ENCODE results near the gene KCNIP1.

The KCNIP1 gene

DNA sequence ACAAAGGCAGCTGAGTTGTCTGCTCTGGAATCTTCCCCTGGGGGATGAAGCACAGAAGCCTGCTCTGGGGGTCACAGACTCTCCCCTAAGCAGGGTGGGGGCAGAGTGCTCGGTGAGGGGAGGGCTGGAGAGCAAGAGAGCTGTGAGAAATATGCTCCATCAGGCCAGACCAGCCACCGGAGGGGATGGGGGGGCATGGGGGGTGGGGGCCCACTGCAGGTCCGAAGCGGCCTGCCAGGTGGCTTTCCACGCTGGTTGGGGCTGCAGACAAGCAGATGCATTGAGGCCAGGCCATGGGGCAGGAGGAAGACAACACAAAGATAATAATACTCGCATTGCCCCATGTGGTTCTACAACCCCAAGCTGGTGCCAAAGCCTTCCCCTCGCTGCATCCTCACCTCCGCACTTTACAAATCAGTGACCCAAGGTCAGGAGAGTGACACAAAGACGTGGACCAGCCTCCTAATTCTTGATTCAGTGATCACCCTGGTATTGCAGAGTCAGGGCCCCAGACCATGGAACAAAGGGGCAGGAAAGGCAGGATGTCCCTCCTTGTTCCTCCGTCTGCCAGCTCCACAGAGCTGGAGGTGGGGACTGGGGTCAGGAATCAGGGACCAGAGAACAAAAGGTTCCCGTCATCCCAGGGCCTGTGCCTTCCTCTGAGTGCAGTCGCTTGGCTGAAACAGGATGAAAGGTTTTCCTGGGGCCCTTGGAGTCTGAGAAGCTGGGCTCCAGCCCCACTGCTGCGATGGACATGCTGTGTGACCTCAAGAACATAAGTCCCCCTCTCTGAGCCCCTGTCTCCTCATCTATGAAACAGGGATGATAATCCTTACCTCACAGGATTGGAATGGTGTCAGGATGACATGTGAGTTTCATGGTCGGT, 242.5 kb downstream of the KCNIP1 start:
- no peaks in the 10 kb centered on the region for H3K9me3 Mint-ChIP-seq
- TF ChIP-seq, protein P1, sequence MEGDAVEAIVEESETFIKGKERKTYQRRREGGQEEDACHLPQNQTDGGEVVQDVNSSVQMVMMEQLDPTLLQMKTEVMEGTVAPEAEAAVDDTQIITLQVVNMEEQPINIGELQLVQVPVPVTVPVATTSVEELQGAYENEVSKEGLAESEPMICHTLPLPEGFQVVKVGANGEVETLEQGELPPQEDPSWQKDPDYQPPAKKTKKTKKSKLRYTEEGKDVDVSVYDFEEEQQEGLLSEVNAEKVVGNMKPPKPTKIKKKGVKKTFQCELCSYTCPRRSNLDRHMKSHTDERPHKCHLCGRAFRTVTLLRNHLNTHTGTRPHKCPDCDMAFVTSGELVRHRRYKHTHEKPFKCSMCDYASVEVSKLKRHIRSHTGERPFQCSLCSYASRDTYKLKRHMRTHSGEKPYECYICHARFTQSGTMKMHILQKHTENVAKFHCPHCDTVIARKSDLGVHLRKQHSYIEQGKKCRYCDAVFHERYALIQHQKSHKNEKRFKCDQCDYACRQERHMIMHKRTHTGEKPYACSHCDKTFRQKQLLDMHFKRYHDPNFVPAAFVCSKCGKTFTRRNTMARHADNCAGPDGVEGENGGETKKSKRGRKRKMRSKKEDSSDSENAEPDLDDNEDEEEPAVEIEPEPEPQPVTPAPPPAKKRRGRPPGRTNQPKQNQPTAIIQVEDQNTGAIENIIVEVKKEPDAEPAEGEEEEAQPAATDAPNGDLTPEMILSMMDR (IDR thresholded peaks at IDR 0.05; ENCODE audit: unreplicated experiment in 3 of 3): no peak
- H3K4me1 Mint-ChIP-seq: peaks cover 11% of the 10 kb centered on the region
- H3K27ac Mint-ChIP-seq: peak overlapping the region; percentile 52 to 90 (median 66)
- H3K36me3 Mint-ChIP-seq (ENCODE audit: low read depth): no peaks in the 10 kb centered on the region
- H3K4me3 Mint-ChIP-seq: no peak overlapping the region
- peaks cover 57% of the 10 kb centered on the region for H3K27me3 Mint-ChIP-seq (ENCODE audit: low read depth)

DNA sequence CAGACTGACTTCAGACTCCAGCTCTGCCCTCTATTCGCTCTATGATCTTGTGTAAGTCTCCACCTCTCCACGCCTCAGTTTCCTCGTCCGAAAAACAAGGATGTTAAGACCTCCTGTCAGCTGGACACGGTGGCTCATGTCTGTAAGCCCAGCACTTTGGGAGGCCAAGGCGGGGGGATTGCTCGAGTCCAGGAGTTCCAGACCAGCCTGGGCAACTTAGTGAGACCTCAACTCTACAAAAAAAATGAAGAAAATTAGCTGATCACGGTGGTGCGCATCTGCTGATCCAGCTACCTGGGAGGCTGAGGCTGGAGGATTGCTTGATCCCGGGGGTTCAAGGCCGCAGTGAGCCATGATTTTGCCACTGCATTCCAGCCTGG, 243.1 kb downstream of the KCNIP1 start:
- no peaks in the 10 kb centered on the region for H3K36me3 Mint-ChIP-seq (ENCODE audit: low read depth)
- H3K27ac Mint-ChIP-seq: peak overlapping the region in 2 of 3 experiments; percentile 66 to 90
- H3K9me3 Mint-ChIP-seq: no peaks in the 10 kb centered on the region
- H3K27me3 Mint-ChIP-seq (ENCODE audit: low read depth): peaks cover 56% of the 10 kb centered on the region
- no peak overlapping the region for H3K4me3 Mint-ChIP-seq
- H3K4me1 Mint-ChIP-seq: peaks cover 11% of the 10 kb centered on the region
- TF ChIP-seq, protein P1 (IDR thresholded peaks at IDR 0.05; ENCODE audit: unreplicated experiment in 3 of 3): no peak

DNA sequence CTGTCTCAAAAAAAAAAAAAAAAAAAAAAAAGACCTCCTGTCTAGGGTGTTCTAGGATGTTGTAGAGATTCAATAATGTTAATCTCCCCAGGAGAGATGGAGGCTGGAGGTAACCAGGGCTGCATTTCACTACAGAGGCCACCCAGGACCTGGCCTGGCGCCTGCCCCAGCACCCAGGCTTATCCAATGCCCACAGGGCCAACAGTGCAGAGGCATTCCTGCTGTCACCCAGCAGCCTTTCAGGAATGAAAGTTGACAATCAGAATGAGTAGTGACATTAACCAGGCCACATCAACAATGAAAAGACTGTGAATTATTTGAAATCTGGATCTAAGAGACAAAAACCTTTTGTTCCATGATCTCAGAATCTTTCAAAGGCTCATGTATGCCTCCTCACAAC, 243.5 kb downstream of the KCNIP1 start:
- TF ChIP-seq, protein P1 (IDR thresholded peaks at IDR 0.05; ENCODE audit: unreplicated experiment in 3 of 3): no peak
- Mint-ChIP-seq H3K27me3 (ENCODE audit: low read depth) (peaks cover 52% of the 10 kb centered on the region), H3K4me1 (peaks cover 11% of the 10 kb centered on the region), H3K4me3 (no peak overlapping the region), H3K27ac (no peak overlapping the region), H3K9me3 (no peaks in the 10 kb centered on the region), H3K36me3 (ENCODE audit: low read depth) (no peaks in the 10 kb centered on the region)

DNA sequence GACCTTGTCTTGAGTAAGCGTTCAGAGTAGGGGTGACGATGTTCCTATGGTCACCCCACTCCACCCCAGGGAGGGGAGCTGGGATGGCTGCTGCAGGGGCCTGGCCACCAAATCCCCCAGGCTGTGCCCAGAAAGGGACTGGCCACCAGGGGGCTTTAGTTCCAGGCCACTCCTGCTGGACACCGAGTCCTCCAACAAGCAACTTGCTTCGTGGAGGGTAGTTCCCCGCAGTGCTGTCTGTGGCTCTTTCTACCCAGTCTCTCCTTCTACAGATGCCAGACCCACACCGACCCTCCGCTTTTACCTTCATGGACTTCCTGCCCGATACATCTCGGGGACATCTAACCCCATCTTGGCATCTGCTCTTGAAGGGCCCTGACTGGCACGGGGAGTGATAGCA, 244.0 kb downstream of the KCNIP1 start:
- Mint-ChIP-seq H3K4me1 (peaks cover 16% of the 10 kb centered on the region), H3K4me3 (no peak overlapping the region), H3K27me3 (ENCODE audit: low read depth) (peaks cover 50% of the 10 kb centered on the region), H3K9me3 (no peaks in the 10 kb centered on the region), H3K36me3 (ENCODE audit: low read depth) (no peaks in the 10 kb centered on the region), H3K27ac (no peak overlapping the region)
- TF ChIP-seq, protein P1 (IDR thresholded peaks at IDR 0.05; ENCODE audit: unreplicated experiment in 3 of 3): peak in 2 of 3 experiments; percentile 13 to 39

DNA sequence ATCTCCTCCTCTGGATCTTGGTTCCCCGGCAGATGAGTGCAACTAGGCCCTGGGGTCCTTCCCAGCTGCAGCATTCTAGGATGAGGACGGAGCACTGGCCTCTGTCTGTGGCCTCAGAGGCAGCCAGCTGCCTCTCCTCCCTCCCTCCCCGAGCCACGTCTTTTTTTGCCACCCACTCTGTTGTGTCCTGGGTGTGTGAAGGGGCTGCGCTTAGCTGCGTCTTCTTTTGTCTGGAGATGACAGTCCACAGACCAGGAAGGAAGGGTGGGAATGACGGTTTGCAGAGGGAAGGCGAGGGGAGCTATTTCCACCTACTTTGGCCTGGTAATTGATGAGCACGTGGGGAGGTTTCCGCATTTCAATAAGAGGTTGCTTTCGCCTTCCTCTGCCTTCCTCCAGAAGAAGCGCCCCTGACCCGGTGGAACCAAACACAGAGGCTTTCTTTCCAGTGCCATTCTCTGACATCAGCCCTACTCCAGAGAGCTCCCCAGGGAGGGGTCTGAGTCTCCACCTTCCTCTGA, 245.2 kb downstream of the KCNIP1 start:
- TF ChIP-seq, protein P1 (IDR thresholded peaks at IDR 0.05; ENCODE audit: unreplicated experiment in 3 of 3): no peak
- H3K27me3 Mint-ChIP-seq (ENCODE audit: low read depth): peaks cover 47% of the 10 kb centered on the region
- no peak overlapping the region for H3K4me3 Mint-ChIP-seq
- no peaks in the 10 kb centered on the region for H3K36me3 Mint-ChIP-seq (ENCODE audit: low read depth)
- peak overlapping the region in 1 of 3 experiments; percentile 17 for H3K27ac Mint-ChIP-seq
- H3K4me1 Mint-ChIP-seq: peaks cover 16% of the 10 kb centered on the region
- no peaks in the 10 kb centered on the region for H3K9me3 Mint-ChIP-seq
